ENCODE data around the gene MAVS.
"Not testable (repeated sequence)": the region's sequence is repeated elsewhere in the genome, so short reads cannot be mapped to it uniquely, and the experiment has no call there.

The MAVS gene

GRCh38 chr20:3843490-3843889, 3.1 kb upstream of the MAVS start:
- no peak overlapping the region for H3K4me3 ChIP-seq (ENCODE audit: low read length)
- no peak for DNase-seq (ENCODE audit: low read depth, low spot score)

- H3K4me3 ChIP-seq (ENCODE audit: low read length); DNase-seq (ENCODE audit: low read depth, low spot score): not testable (repeated sequence)
These were observed 2.5 kb upstream of the MAVS start for GRCh38 chr20:3843990-3844619.

GRCh38 chr20:3846378-3846739, 275 bp upstream of the MAVS start:
- no peak for DNase-seq (ENCODE audit: low read depth, low spot score)
- peak overlapping the region; percentile 89 for H3K4me3 ChIP-seq (ENCODE audit: low read length)

GRCh38 chr20:3847429-3847940, 851 bp downstream of the MAVS start:
- peak overlapping the region; percentile 89 for H3K4me3 ChIP-seq (ENCODE audit: low read length)
- no peak for DNase-seq (ENCODE audit: low read depth, low spot score)

GRCh38 chr20:3848565-3848964, 1.9 kb downstream of the MAVS start:
- no peak overlapping the region for H3K4me3 ChIP-seq (ENCODE audit: low read length)
- DNase-seq (ENCODE audit: low read depth, low spot score) = no peak

- DNase-seq (ENCODE audit: low read depth, low spot score) = no peak
- H3K4me3 ChIP-seq (ENCODE audit: low read length) = no peak overlapping the region
These were observed 7.8 kb downstream of the MAVS start for GRCh38 chr20:3854462-3854871.

GRCh38 chr20:3857405-3857804, 10.8 kb downstream of the MAVS start:
- no peak for DNase-seq (ENCODE audit: low read depth, low spot score)
- H3K4me3 ChIP-seq (ENCODE audit: low read length) = no peak overlapping the region

- no peak overlapping the region for H3K4me3 ChIP-seq (ENCODE audit: low read length)
- no peak for DNase-seq (ENCODE audit: low read depth, low spot score)
These were observed 12.1 kb downstream of the MAVS start for GRCh38 chr20:3858689-3859088.

- DNase-seq (ENCODE audit: low read depth, low spot score) = no peak
- H3K4me3 ChIP-seq (ENCODE audit: low read length) = no peak overlapping the region
These were observed 14.6 kb downstream of the MAVS start for GRCh38 chr20:3861191-3861590.

GRCh38 chr20:3862333-3862732, 15.7 kb downstream of the MAVS start:
- no peak for DNase-seq (ENCODE audit: low read depth, low spot score)
- no peak overlapping the region for H3K4me3 ChIP-seq (ENCODE audit: low read length)

GRCh38 chr20:3863317-3863716, 16.7 kb downstream of the MAVS start:
- no peak overlapping the region for H3K4me3 ChIP-seq (ENCODE audit: low read length)
- no peak for DNase-seq (ENCODE audit: low read depth, low spot score)

- no peak overlapping the region for H3K4me3 ChIP-seq (ENCODE audit: low read length)
- no peak for DNase-seq (ENCODE audit: low read depth, low spot score)
These were observed 17.9 kb downstream of the MAVS start for GRCh38 chr20:3864518-3864917.

GRCh38 chr20:3865152-3865886, 18.7 kb downstream of the MAVS start:
- no peak for DNase-seq (ENCODE audit: low read depth, low spot score)
- no peak overlapping the region for H3K4me3 ChIP-seq (ENCODE audit: low read length)

- no peak overlapping the region for H3K4me3 ChIP-seq (ENCODE audit: low read length)
- DNase-seq (ENCODE audit: low read depth, low spot score) = no peak
These were observed 19.3 kb downstream of the MAVS start for GRCh38 chr20:3865887-3866407.

GRCh38 chr20:3866464-3866863, 19.8 kb downstream of the MAVS start:
- H3K4me3 ChIP-seq (ENCODE audit: low read length) = no peak overlapping the region
- no peak for DNase-seq (ENCODE audit: low read depth, low spot score)

- H3K4me3 ChIP-seq (ENCODE audit: low read length) = no peak overlapping the region
- no peak for DNase-seq (ENCODE audit: low read depth, low spot score)
These were observed 21.2 kb downstream of the MAVS start for GRCh38 chr20:3867802-3868201.

- no peak overlapping the region for H3K4me3 ChIP-seq (ENCODE audit: low read length)
- DNase-seq (ENCODE audit: low read depth, low spot score) = no peak
These were observed 23.4 kb downstream of the MAVS start for GRCh38 chr20:3869839-3870634.

- DNase-seq (ENCODE audit: low read depth, low spot score) = no peak
- no peak overlapping the region for H3K4me3 ChIP-seq (ENCODE audit: low read length)
These were observed 25.1 kb downstream of the MAVS start for GRCh38 chr20:3871550-3872265.

GRCh38 chr20:3873507-3873906, 26.9 kb downstream of the MAVS start:
- no peak for DNase-seq (ENCODE audit: low read depth, low spot score)
- H3K4me3 ChIP-seq (ENCODE audit: low read length) = no peak overlapping the region

Measured in Jurkat, Clone E6-1 (cell line).